Measurements from ENCODE around the gene D2HGDH.
"Not testable (repeated sequence)": the region's sequence is repeated elsewhere in the genome, so short reads cannot be mapped to it uniquely, and the experiment has no call there.

D2HGDH gene

GRCh38 chr2:241751152-241751551, 16.7 kb downstream of the D2HGDH start:
- DNase-seq = no peak

GRCh38 chr2:241751776-241752175, 17.3 kb downstream of the D2HGDH start:
- DNase-seq = no peak

GRCh38 chr2:241752253-241752652, 17.8 kb downstream of the D2HGDH start:
- no peak for DNase-seq

GRCh38 chr2:241752689-241753276, 18.4 kb downstream of the D2HGDH start:
- no peak for DNase-seq

- DNase-seq = no peak
Measured at GRCh38 chr2:241753493-241753892, 19.1 kb downstream of the D2HGDH start.

GRCh38 chr2:241754042-241754441, 19.6 kb downstream of the D2HGDH start:
- no peak for DNase-seq

GRCh38 chr2:241755166-241755565, 20.7 kb downstream of the D2HGDH start:
- DNase-seq = peak; percentile 16

- DNase-seq = no peak
Measured at GRCh38 chr2:241755777-241756176, 21.3 kb downstream of the D2HGDH start.

- DNase-seq = peak; percentile 8
Measured at GRCh38 chr2:241759067-241759807, 24.8 kb downstream of the D2HGDH start.

GRCh38 chr2:241759893-241760292, 25.5 kb downstream of the D2HGDH start:
- DNase-seq = not testable (repeated sequence)

- DNase-seq = peak; percentile 18
Measured at GRCh38 chr2:241760301-241760771, 25.9 kb downstream of the D2HGDH start.

- DNase-seq = peak; percentile 13
Measured at GRCh38 chr2:241762321-241762932, 28.0 kb downstream of the D2HGDH start.

- no peak for DNase-seq
Measured at GRCh38 chr2:241762933-241763369, 28.5 kb downstream of the D2HGDH start.

- DNase-seq = peak; percentile 10
Measured at GRCh38 chr2:241763551-241764274, 29.3 kb downstream of the D2HGDH start.

- DNase-seq = peak; percentile 17
Measured at GRCh38 chr2:241764275-241765241, 30.1 kb downstream of the D2HGDH start.

GRCh38 chr2:241767464-241768250, 33.2 kb downstream of the D2HGDH start:
- no peak for DNase-seq

GRCh38 chr2:241768251-241768711, 33.9 kb downstream of the D2HGDH start:
- no peak for DNase-seq

- DNase-seq = no peak
Measured at GRCh38 chr2:241768850-241769249, 34.4 kb downstream of the D2HGDH start.

- no peak for DNase-seq
Measured at GRCh38 chr2:241769819-241770184, 35.4 kb downstream of the D2HGDH start.

GRCh38 chr2:241770185-241770935, 35.9 kb downstream of the D2HGDH start:
- no peak for DNase-seq
